Neuronal stem cell (in vitro differentiated cells): Measurements from ENCODE around the gene AMOT.

Source experiments
- DNase-seq: peaks from one replicate; pipeline ENCODE4 v3.0.0-alpha.2; 2013; ENCODE audit warnings: low spot score
- H2AFZ ChIP-seq: one replicate; pipeline ENCODE4 v1.6.1; 2013; ENCODE audit warnings: mild to moderate bottlenecking, low read length, inconsistent platforms
- H2AK5ac ChIP-seq: 2 replicates; pipeline ENCODE4 v1.6.1; 2013; ENCODE audit warnings: low read depth, mild to moderate bottlenecking, inconsistent platforms, low read length, moderate library complexity, mixed read lengths
- H2BK120ac ChIP-seq: 2 replicates; pipeline ENCODE4 v1.6.1; 2013; ENCODE audit warnings: low read depth, mild to moderate bottlenecking, inconsistent platforms, low read length, moderate library complexity, mixed read lengths
- H2BK12ac ChIP-seq: one replicate; pipeline ENCODE4 v1.6.1; 2013; ENCODE audit warnings: low read length, inconsistent platforms
- H2BK15ac ChIP-seq: 2 replicates; pipeline ENCODE4 v1.6.1; 2013; ENCODE audit warnings: mild to moderate bottlenecking, low read length, inconsistent platforms, mixed read lengths
- H2BK5ac ChIP-seq: one replicate; pipeline ENCODE4 v1.6.1; 2013; ENCODE audit warnings: inconsistent platforms, mild to moderate bottlenecking, low read length, moderate library complexity
- H3K14ac ChIP-seq: one replicate; pipeline ENCODE4 v1.6.1; 2013; ENCODE audit warnings: low read length, inconsistent platforms
- H3K18ac ChIP-seq: 2 replicates; pipeline ENCODE4 v1.6.1; 2013; ENCODE audit warnings: low read length, inconsistent platforms
- H3K23ac ChIP-seq: 2 replicates; pipeline ENCODE4 v1.6.1; 2013; ENCODE audit warnings: low read depth, mild to moderate bottlenecking, mixed read lengths, low read length, inconsistent platforms; ENCODE audit not compliant: poor library complexity
- H3K27ac ChIP-seq: replicated peaks from 3 replicates; pipeline ENCODE4 v1.5.1; 2013; ENCODE audit warnings: low read length, inconsistent platforms
- H3K27me3 ChIP-seq, 3 experiments: 2 replicates each; pipeline ENCODE4 v1.6.1; 2013; ENCODE audit warnings: low read length in 3 of 3, mild to moderate bottlenecking in 2 of 3, inconsistent platforms in 1 of 3, low read depth in 1 of 3, mixed read lengths in 1 of 3, moderate library complexity in 1 of 3; ENCODE audit not compliant: control insufficient read depth in 3 of 3, insufficient read depth in 3 of 3
- H3K36me3 ChIP-seq, 2 donors: replicated peaks in 1 of 2; 2 replicates each; pipeline ENCODE4 v1.6.1; 2013; ENCODE audit warnings: low read length in 2 of 2; ENCODE audit not compliant: control insufficient read depth in 2 of 2, insufficient read depth in 2 of 2
- H3K4ac ChIP-seq: 2 replicates; pipeline ENCODE4 v1.6.1; 2013; ENCODE audit warnings: inconsistent platforms, mild to moderate bottlenecking, low read length, moderate library complexity
- H3K4me1 ChIP-seq, 2 donors: 1 replicate in 1 of 2; 2 replicates in 1 of 2; pipeline ENCODE4 v1.6.1; 2013; ENCODE audit warnings: low read length in 2 of 2, low read depth in 1 of 2; ENCODE audit not compliant: control insufficient read depth in 2 of 2, insufficient read depth in 1 of 2
- H3K4me2 ChIP-seq: one replicate; pipeline ENCODE4 v1.6.1; 2013; ENCODE audit warnings: mild to moderate bottlenecking, low read length, inconsistent platforms; ENCODE audit not compliant: insufficient read depth, poor library complexity, severe bottlenecking
- H3K4me3 ChIP-seq, 2 donors: 2 replicates each; pipeline ENCODE4 v1.5.1; 2013; ENCODE audit warnings: low read length in 2 of 2, mild to moderate bottlenecking in 2 of 2, inconsistent platforms in 1 of 2, moderate library complexity in 1 of 2
- H3K79me1 ChIP-seq: one replicate; pipeline ENCODE4 v1.6.1; 2013; ENCODE audit warnings: low read depth, mild to moderate bottlenecking, inconsistent platforms, low read length, moderate library complexity
- H3K9ac ChIP-seq: one replicate; pipeline ENCODE4 v1.6.1; 2013; ENCODE audit warnings: mild to moderate bottlenecking, low read depth, low read length, inconsistent platforms; ENCODE audit not compliant: poor library complexity
- H3K9me3 ChIP-seq, 2 donors: replicated peaks in 1 of 2; 2 replicates each; pipeline versions ENCODE3 to v1.6.1; 2013; ENCODE audit warnings: low read length in 2 of 2, mild to moderate bottlenecking in 2 of 2, inconsistent platforms in 1 of 2, low read depth in 1 of 2, mixed read lengths in 1 of 2, moderate library complexity in 1 of 2; ENCODE audit not compliant: control insufficient read depth in 2 of 2, insufficient read depth in 1 of 2
- H4K8ac ChIP-seq: one replicate; pipeline ENCODE4 v1.6.1; 2013; ENCODE audit warnings: low read depth, mild to moderate bottlenecking, inconsistent platforms, low read length, moderate library complexity
- H4K91ac ChIP-seq: one replicate; pipeline ENCODE4 v1.6.1; 2013; ENCODE audit warnings: low read length, low read depth, mild to moderate bottlenecking, inconsistent platforms; ENCODE audit not compliant: poor library complexity
- WGBS, 2 donors: extraction: QIAGEN DNeasy Blood & Tissue Kit; methylation state at CpG; one replicate each; pipeline ENCODE4 v1.1.7; 2013; ENCODE audit warnings: missing lambda C conversion rate in 2 of 2, mixed read lengths in 1 of 2; ENCODE audit not compliant: insufficient read length in 2 of 2, insufficient replicate concordance in 1 of 2; ENCODE audit errors: extremely low coverage in 2 of 2; 5-methylcytosine and 5-hydroxymethylcytosine counted together

AMOT gene

GRCh38 chrX:112830540-112830939 lies 10.1 kb downstream of the AMOT start:
- DNase-seq = no peak
- no peak overlapping the region for H2BK120ac ChIP-seq
- peaks cover 0 to 3% (median 0%) of the 10 kb centered on the region in 3 experiments for H3K27me3 ChIP-seq
- peaks cover 7 to 8% of the 10 kb centered on the region in 2 donors for H3K4me1 ChIP-seq
- H2BK15ac ChIP-seq = no peak overlapping the region
- no peak overlapping the region for H4K8ac ChIP-seq
- H3K4ac ChIP-seq = no peak overlapping the region
- no peaks in the 10 kb centered on the region for H3K9me3 ChIP-seq
- no peak overlapping the region for H3K4me3 ChIP-seq
- H3K27ac ChIP-seq = no peak overlapping the region
- no peak overlapping the region for H3K9ac ChIP-seq
- no peak overlapping the region for H2AK5ac ChIP-seq
- no peak overlapping the region for H2BK5ac ChIP-seq
- no peaks in the 10 kb centered on the region for H3K79me1 ChIP-seq
- no peak overlapping the region for H3K18ac ChIP-seq
- no peak overlapping the region for H2BK12ac ChIP-seq
- no peak overlapping the region for H4K91ac ChIP-seq
- no CpG with 5 or more reads among the region's 3 CpGs for WGBS, 2 donors
- H3K36me3 ChIP-seq = peaks cover 0 to 4% of the 10 kb centered on the region in 2 donors
- H3K23ac ChIP-seq = no peak overlapping the region
- no peak overlapping the region for H2AFZ ChIP-seq
- no peak overlapping the region for H3K14ac ChIP-seq
- no peak overlapping the region for H3K4me2 ChIP-seq

- H3K23ac ChIP-seq = no peak overlapping the region
- H3K4me1 ChIP-seq = no peaks in the 10 kb centered on the region
- no peak overlapping the region for H3K14ac ChIP-seq
- H3K18ac ChIP-seq = no peak overlapping the region
- H3K9me3 ChIP-seq = no peaks in the 10 kb centered on the region
- no peak for DNase-seq
- no peak overlapping the region for H2BK12ac ChIP-seq
- H3K4ac ChIP-seq = no peak overlapping the region
- H3K4me2 ChIP-seq = no peak overlapping the region
- H3K27ac ChIP-seq = no peak overlapping the region
- no peak overlapping the region for H2BK5ac ChIP-seq
- no peak overlapping the region for H2BK15ac ChIP-seq
- no peaks in the 10 kb centered on the region for H3K79me1 ChIP-seq
- WGBS, 2 donors = no CpG with 5 or more reads among the region's 1 CpG
- no peak overlapping the region for H3K9ac ChIP-seq
- H3K36me3 ChIP-seq = peaks cover 0 to 12% of the 10 kb centered on the region in 2 donors
- no peak overlapping the region for H2AFZ ChIP-seq
- H3K4me3 ChIP-seq = no peak overlapping the region
- H2BK120ac ChIP-seq = no peak overlapping the region
- H4K8ac ChIP-seq = no peak overlapping the region
- no peak overlapping the region for H4K91ac ChIP-seq
- peaks cover 0 to 3% (median 0%) of the 10 kb centered on the region in 3 experiments for H3K27me3 ChIP-seq
- H2AK5ac ChIP-seq = no peak overlapping the region
Measured at GRCh38 chrX:112827292-112827903, 13.2 kb downstream of the AMOT start.

GRCh38 chrX:112826023-112826422 lies 14.6 kb downstream of the AMOT start:
- no peak for DNase-seq

GRCh38 chrX:112822892-112823291 lies 17.7 kb downstream of the AMOT start:
- no peak overlapping the region for H4K8ac ChIP-seq
- no peak overlapping the region for H3K23ac ChIP-seq
- H3K4me2 ChIP-seq = no peak overlapping the region
- peaks cover 0 to 21% of the 10 kb centered on the region in 2 donors for H3K36me3 ChIP-seq
- H2BK15ac ChIP-seq = no peak overlapping the region
- H2BK5ac ChIP-seq = no peak overlapping the region
- no peaks in the 10 kb centered on the region for H3K79me1 ChIP-seq
- no peak for DNase-seq
- no CpG with 5 or more reads among the region's 7 CpGs for WGBS, 2 donors
- no peak overlapping the region for H3K27ac ChIP-seq
- H3K9ac ChIP-seq = no peak overlapping the region
- H3K9me3 ChIP-seq = no peaks in the 10 kb centered on the region
- no peak overlapping the region for H3K4ac ChIP-seq
- no peak overlapping the region for H2BK120ac ChIP-seq
- H2AFZ ChIP-seq = no peak overlapping the region
- no peak overlapping the region for H4K91ac ChIP-seq
- no peak overlapping the region for H2AK5ac ChIP-seq
- H3K27me3 ChIP-seq = peaks cover 0 to 3% (median 0%) of the 10 kb centered on the region in 3 experiments
- peaks cover 4 to 12% of the 10 kb centered on the region in 2 donors for H3K4me1 ChIP-seq
- no peak overlapping the region for H3K14ac ChIP-seq
- no peak overlapping the region for H2BK12ac ChIP-seq
- H3K18ac ChIP-seq = no peak overlapping the region
- no peak overlapping the region for H3K4me3 ChIP-seq

More at GRCh38 chrX:112826023-112826422, 14.6 kb downstream of the AMOT start:
- Histone ChIP-seq H3K9me3 (no peaks in the 10 kb centered on the region), H3K18ac (no peak overlapping the region), H2BK15ac (no peak overlapping the region), H2AK5ac (no peak overlapping the region), H3K4me2 (no peak overlapping the region), H3K27ac (no peak overlapping the region), H3K36me3 (peaks cover 0 to 23% of the 10 kb centered on the region in 2 donors), H3K23ac (no peak overlapping the region), H2BK12ac (no peak overlapping the region), H2BK120ac (no peak overlapping the region), H3K27me3 (peaks cover 0 to 3% (median 0%) of the 10 kb centered on the region in 3 experiments), H4K8ac (no peak overlapping the region), H3K4ac (no peak overlapping the region), H3K9ac (no peak overlapping the region), H3K4me3 (no peak overlapping the region), H3K4me1 (no peaks in the 10 kb centered on the region), H4K91ac (no peak overlapping the region), H3K14ac (no peak overlapping the region), H3K79me1 (no peaks in the 10 kb centered on the region), H2AFZ (no peak overlapping the region), H2BK5ac (no peak overlapping the region)
